Fibroblast of lung (primary cell): ENCODE measurements around the gene BMP6. TPM values are rescaled to one million over a fixed set of nuclear protein-coding genes. Genes with fewer than 3 reads are reported as not detected.
A peak's percentile ranks its signal among the peaks of the same experiment; 100 is the strongest.

ENCODE experiments used
- DNase-seq, 2 donors: peaks; one replicate each; pipeline versions ENCODE4 v3.0.0 to v3.0.0-alpha.2; 2010; ENCODE audit warnings: low read depth in 2 of 2
- H2AFZ ChIP-seq: 2 replicates; pipeline ENCODE4 v1.5.1; 2012; ENCODE audit warnings: low read length, control low read depth, inconsistent platforms
- H3K27ac ChIP-seq: 2 replicates; pipeline ENCODE4 v1.5.1; 2011; ENCODE audit warnings: low read length, control low read depth; ENCODE audit not compliant: insufficient read depth
- H3K27me3 ChIP-seq: 2 replicates; pipeline ENCODE4 v1.5.1; 2011; ENCODE audit warnings: mild to moderate bottlenecking, low read length; ENCODE audit not compliant: control insufficient read depth, insufficient read depth
- H3K36me3 ChIP-seq: 2 replicates; pipeline ENCODE4 v1.5.1; 2011; ENCODE audit warnings: low read length; ENCODE audit not compliant: control insufficient read depth, insufficient read depth
- H3K4me1 ChIP-seq: 2 replicates; pipeline ENCODE4 v1.5.1; 2011; ENCODE audit warnings: low read length; ENCODE audit not compliant: control insufficient read depth, insufficient read depth; ENCODE audit errors: extremely low read depth
- H3K4me2 ChIP-seq: 2 replicates; pipeline ENCODE4 v1.5.1; 2011; ENCODE audit warnings: low read length, control low read depth; ENCODE audit not compliant: insufficient read depth; ENCODE audit errors: extremely low read depth
- H3K4me3 ChIP-seq, 4 experiments: fragments of 200-600 bp in 1 of 4; sonication (generic) in 1 of 4; replicated peaks in 1 of 4; 2 replicates each; pipeline ENCODE4 v1.5.1; 2011 to 2016; ENCODE audit warnings: low read length in 4 of 4, low read depth in 3 of 4, mild to moderate bottlenecking in 3 of 4, control low read depth in 2 of 4, inconsistent platforms in 1 of 4, mixed read lengths in 1 of 4; ENCODE audit not compliant: insufficient read depth in 1 of 4; ENCODE audit errors: control extremely low read depth in 1 of 4
- H3K79me2 ChIP-seq: 2 replicates; pipeline ENCODE4 v1.5.1; 2012; ENCODE audit warnings: mild to moderate bottlenecking, low read length, inconsistent platforms; ENCODE audit not compliant: control insufficient read depth, insufficient read depth
- H3K9ac ChIP-seq: 2 replicates; pipeline ENCODE4 v1.5.1; 2011; ENCODE audit warnings: mild to moderate bottlenecking, low read length, control low read depth; ENCODE audit not compliant: insufficient read depth
- H3K9me3 ChIP-seq: 2 replicates; pipeline ENCODE4 v1.5.1; 2012; ENCODE audit warnings: low read depth, low read length; ENCODE audit not compliant: control insufficient read depth, insufficient read depth
- H4K20me1 ChIP-seq: 2 replicates; pipeline ENCODE4 v1.5.1; 2011; ENCODE audit warnings: low read length; ENCODE audit not compliant: control insufficient read depth, insufficient read depth; ENCODE audit errors: extremely low read depth
- CTCF ChIP-seq, 2 donors: IDR thresholded peaks in 1 of 2; conservative IDR thresholded peaks in 1 of 2; 1 replicate in 1 of 2; 2 replicates in 1 of 2; pipeline ENCODE4 v1.5.1; 2011 to 2012; ENCODE audit warnings: low read length in 2 of 2, control low read depth in 1 of 2, inconsistent platforms in 1 of 2, low read depth in 1 of 2, mild to moderate bottlenecking in 1 of 2
- EZH2 ChIP-seq: IDR thresholded peaks from 2 replicates; pipeline ENCODE4 v1.5.1; 2012; ENCODE audit warnings: low read length, control low read depth, mild to moderate bottlenecking; ENCODE audit errors: missing control alignments
- polyA plus RNA-seq, 2 donors: library from polyadenylated mRNA; depleted of rRNA in 1 of 2; stranded (reverse) in 1 of 2; unstranded in 1 of 2; fragments of >200 nt; gene quantifications; 2 replicates each; pipeline ENCODE4 v1.2.1, GENCODE V29; 2011 to 2012; ENCODE audit warnings: missing spikeins in 1 of 2
- total RNA-seq: library from RNA; depleted of rRNA; stranded (reverse); fragments of >200 nt; gene quantifications from 2 replicates; pipeline ENCODE4 v1.2.1, GENCODE V29; 2014

The BMP6 gene
- total and polyA plus RNA-seq, 2 donors (not counting 1 experiment from before 2014, with no cell fraction given): under 0.01 to 0.20 TPM

- H3K27me3 ChIP-seq: peaks cover 16% of the 10 kb centered on the region
- no peak overlapping the region for H3K4me3 ChIP-seq
- TF ChIP-seq EZH2 (no peak), CTCF (conservative IDR thresholded peaks at IDR 0.05 in 1 of 2, IDR thresholded peaks at IDR 0.05 in 1 of 2; ENCODE audit: low read depth in 1 of 2, low read length in 2 of 2) (no peak)
- no peaks in the 10 kb centered on the region for H3K4me1 ChIP-seq
- no peaks in the 10 kb centered on the region for H4K20me1 ChIP-seq
- H3K9me3 ChIP-seq: no peaks in the 10 kb centered on the region
- no peak overlapping the region for H2AFZ ChIP-seq
- no peak overlapping the region for H3K9ac ChIP-seq
- no peaks in the 10 kb centered on the region for H3K36me3 ChIP-seq
- H3K79me2 ChIP-seq: no peaks in the 10 kb centered on the region
- no peak overlapping the region for H3K27ac ChIP-seq
- no peak for DNase-seq
- H3K4me2 ChIP-seq: no peak overlapping the region
Observed at GRCh38 chr6:7720346-7720745, 5.6 kb upstream of the BMP6 start.

GRCh38 chr6:7721649-7722048, 4.2 kb upstream of the BMP6 start:
- Histone ChIP-seq H3K27ac (no peak overlapping the region), H3K4me1 (peaks cover 3% of the 10 kb centered on the region), H3K4me2 (no peak overlapping the region), H2AFZ (no peak overlapping the region), H3K79me2 (no peaks in the 10 kb centered on the region), H3K9me3 (no peaks in the 10 kb centered on the region), H3K27me3 (peaks cover 23% of the 10 kb centered on the region), H3K4me3 (no peak overlapping the region), H3K36me3 (no peaks in the 10 kb centered on the region), H4K20me1 (no peaks in the 10 kb centered on the region), H3K9ac (no peak overlapping the region)
- peak in 1 of 2 donors; percentile 52 for DNase-seq
- TF ChIP-seq EZH2 (no peak), CTCF (conservative IDR thresholded peaks at IDR 0.05 in 1 of 2, IDR thresholded peaks at IDR 0.05 in 1 of 2; ENCODE audit: low read depth in 1 of 2, low read length in 2 of 2) (peak; percentile 18 to 31)

GRCh38 chr6:7723041-7723447, 2.9 kb upstream of the BMP6 start:
- no peak overlapping the region for H2AFZ ChIP-seq
- no peaks in the 10 kb centered on the region for H3K79me2 ChIP-seq
- no peak overlapping the region for H3K4me2 ChIP-seq

More at GRCh38 chr6:7723041-7723447, 2.9 kb upstream of the BMP6 start:
- Histone ChIP-seq H3K27me3 (peaks cover 34% of the 10 kb centered on the region), H3K9me3 (no peaks in the 10 kb centered on the region), H3K4me1 (peaks cover 8% of the 10 kb centered on the region), H3K27ac (no peak overlapping the region), H3K4me3 (no peak overlapping the region), H3K36me3 (no peaks in the 10 kb centered on the region), H3K9ac (no peak overlapping the region), H4K20me1 (no peaks in the 10 kb centered on the region)
- TF ChIP-seq EZH2: no peak
- peak; percentile 49 to 56 for TF ChIP-seq CTCF (conservative IDR thresholded peaks at IDR 0.05 in 1 of 2, IDR thresholded peaks at IDR 0.05 in 1 of 2; ENCODE audit: low read depth in 1 of 2, low read length in 2 of 2)
- DNase-seq: peak; percentile 76 to 79
